Sigmoid colon (tissue), 4 donors: ENCODE data around the gene PRKD1.

ENCODE experiments used
- CTCF ChIP-seq, 4 experiments: fragments of 450-650 bp in 3 of 4; fragments of 200-600 bp in 1 of 4; IDR thresholded peaks; one replicate each; pipeline ENCODE4 v1.5.1; 2016 to 2019; ENCODE audit warnings: antibody characterized with exemption in 4 of 4, mild to moderate bottlenecking in 3 of 4, moderate library complexity in 2 of 4
- EP300 ChIP-seq, 4 donors: sonication (generic); formaldehyde crosslinking; IDR thresholded peaks; one replicate each; pipeline ENCODE4 v1.6.1; 2017; ENCODE audit warnings: antibody characterized with exemption in 4 of 4
- POLR2A ChIP-seq, 2 donors: fragments of 450-650 bp; IDR thresholded peaks; one replicate each; pipeline ENCODE4 v1.6.1; 2016; ENCODE audit warnings: antibody characterized with exemption in 2 of 2, mild to moderate bottlenecking in 2 of 2, moderate library complexity in 2 of 2
- POLR2AphosphoS5 ChIP-seq, 4 donors: sonication (generic); formaldehyde crosslinking; IDR thresholded peaks; one replicate each; pipeline ENCODE4 v1.6.1; 2017; ENCODE audit warnings: antibody characterized with exemption in 4 of 4

- TF ChIP-seq CTCF (IDR thresholded peaks at IDR 0.05) (no peak), EP300 (IDR thresholded peaks at IDR 0.05) (no peak), POLR2AphosphoS5 (IDR thresholded peaks at IDR 0.05) (no peak), POLR2A (IDR thresholded peaks at IDR 0.05) (no peak)
Observed at GRCh38 chr14:29664515-29664914, 263.1 kb downstream of the PRKD1 start.
